ENCODE results near the gene FABP3. TPM values are rescaled to one million over a fixed set of nuclear protein-coding genes. Genes with fewer than 3 reads are reported as not detected.

The FABP3 gene
- total RNA-seq, 1 donor from 2014 or later, result 14.0 TPM

DNA sequence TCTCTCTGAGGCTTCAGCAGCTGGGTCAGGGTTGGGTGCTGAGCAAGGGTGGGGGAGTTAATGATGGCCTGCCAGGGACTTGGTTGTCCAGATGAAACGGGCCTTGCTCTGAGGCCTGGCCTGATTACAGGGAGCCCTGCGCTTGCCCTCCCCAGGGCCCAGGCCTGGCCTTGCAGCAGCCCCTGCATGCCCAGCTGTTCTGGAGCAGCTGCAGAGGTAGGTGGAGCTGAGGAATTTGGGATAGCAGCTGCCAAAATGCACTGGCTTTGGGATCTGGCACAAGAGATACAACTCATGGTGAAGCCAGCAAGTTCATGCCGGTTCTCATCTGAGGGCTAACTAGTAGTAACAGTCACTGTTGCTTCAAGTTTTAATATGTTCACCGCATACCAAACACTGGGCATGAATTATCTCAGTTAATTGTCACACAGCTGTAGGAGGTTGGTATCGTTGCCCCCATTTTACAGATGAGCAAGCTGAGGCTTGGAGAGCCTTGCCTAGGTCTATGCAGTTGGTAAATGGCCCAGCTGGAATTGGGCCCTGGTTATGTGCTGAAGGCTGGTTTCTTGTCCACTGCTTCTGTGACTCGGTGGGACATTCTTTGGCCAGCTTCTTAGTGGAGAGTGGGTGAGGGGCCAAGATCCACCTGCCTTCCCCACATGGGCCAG, 32.8 kb upstream of the FABP3 start:
- no peak overlapping the region for H3K4me3 Mint-ChIP-seq
- H3K27ac Mint-ChIP-seq (ENCODE audit: unreplicated experiment), result no peak overlapping the region
- H3K4me1 Mint-ChIP-seq, result peaks cover 6% of the 10 kb centered on the region
- H3K36me3 Mint-ChIP-seq (ENCODE audit: low read depth), result no peaks in the 10 kb centered on the region
- H3K9me3 Mint-ChIP-seq, result no peaks in the 10 kb centered on the region
- TF ChIP-seq, protein P1, sequence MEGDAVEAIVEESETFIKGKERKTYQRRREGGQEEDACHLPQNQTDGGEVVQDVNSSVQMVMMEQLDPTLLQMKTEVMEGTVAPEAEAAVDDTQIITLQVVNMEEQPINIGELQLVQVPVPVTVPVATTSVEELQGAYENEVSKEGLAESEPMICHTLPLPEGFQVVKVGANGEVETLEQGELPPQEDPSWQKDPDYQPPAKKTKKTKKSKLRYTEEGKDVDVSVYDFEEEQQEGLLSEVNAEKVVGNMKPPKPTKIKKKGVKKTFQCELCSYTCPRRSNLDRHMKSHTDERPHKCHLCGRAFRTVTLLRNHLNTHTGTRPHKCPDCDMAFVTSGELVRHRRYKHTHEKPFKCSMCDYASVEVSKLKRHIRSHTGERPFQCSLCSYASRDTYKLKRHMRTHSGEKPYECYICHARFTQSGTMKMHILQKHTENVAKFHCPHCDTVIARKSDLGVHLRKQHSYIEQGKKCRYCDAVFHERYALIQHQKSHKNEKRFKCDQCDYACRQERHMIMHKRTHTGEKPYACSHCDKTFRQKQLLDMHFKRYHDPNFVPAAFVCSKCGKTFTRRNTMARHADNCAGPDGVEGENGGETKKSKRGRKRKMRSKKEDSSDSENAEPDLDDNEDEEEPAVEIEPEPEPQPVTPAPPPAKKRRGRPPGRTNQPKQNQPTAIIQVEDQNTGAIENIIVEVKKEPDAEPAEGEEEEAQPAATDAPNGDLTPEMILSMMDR (conservative IDR thresholded peaks at IDR 0.05), result no peak
- H3K27me3 Mint-ChIP-seq (ENCODE audit: low read depth), result no peaks in the 10 kb centered on the region
- no peak for DNase-seq (ENCODE audit: low read depth, low spot score)

DNA sequence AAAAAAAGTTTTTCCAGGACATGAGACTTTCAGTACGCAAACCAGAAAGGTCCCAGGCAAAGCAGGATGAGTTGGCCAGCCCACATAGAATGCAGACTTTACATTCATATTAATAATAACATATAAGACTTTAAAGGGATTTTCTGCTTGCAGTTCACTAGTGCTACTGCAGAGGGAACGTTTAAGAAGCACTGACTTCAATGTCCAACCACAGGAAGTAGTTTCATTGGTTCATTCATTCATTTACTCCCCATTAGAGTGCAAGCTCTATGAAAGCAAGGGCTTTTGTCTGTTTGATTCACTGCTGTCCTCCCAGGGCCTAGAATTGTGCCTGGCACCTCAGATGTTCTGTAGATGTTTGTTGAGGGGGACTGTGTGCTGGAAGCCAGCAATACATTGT, 28.4 kb upstream of the FABP3 start:
- no peak overlapping the region for H3K4me3 Mint-ChIP-seq
- peaks cover 13% of the 10 kb centered on the region for H3K4me1 Mint-ChIP-seq
- TF ChIP-seq, protein P1 (conservative IDR thresholded peaks at IDR 0.05), result peak; percentile 22
- DNase-seq (ENCODE audit: low read depth, low spot score), result no peak
- no peaks in the 10 kb centered on the region for H3K9me3 Mint-ChIP-seq
- no peaks in the 10 kb centered on the region for H3K36me3 Mint-ChIP-seq (ENCODE audit: low read depth)
- no peak overlapping the region for H3K27ac Mint-ChIP-seq (ENCODE audit: unreplicated experiment)
- H3K27me3 Mint-ChIP-seq (ENCODE audit: low read depth), result no peaks in the 10 kb centered on the region

DNA sequence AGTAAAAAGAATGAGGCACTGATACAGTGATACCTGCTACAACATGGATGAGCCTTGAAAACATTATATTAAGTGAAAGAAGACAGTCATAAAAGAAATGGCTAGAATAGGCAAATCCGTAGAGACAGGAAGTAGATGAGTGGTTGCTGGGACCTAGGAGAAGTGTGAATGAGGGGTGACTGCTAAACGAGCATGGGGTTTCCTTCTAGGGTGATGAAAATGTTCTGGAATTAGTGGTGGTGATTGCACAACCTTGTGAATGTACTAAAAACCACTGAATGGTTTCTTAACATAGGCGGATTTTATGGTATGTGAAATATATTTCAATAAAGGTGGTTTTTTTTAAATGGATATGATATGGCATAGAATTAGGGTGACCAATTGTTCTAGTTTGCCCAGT, 27.5 kb upstream of the FABP3 start:
- Mint-ChIP-seq H3K9me3 (no peaks in the 10 kb centered on the region), H3K27me3 (ENCODE audit: low read depth) (no peaks in the 10 kb centered on the region), H3K27ac (ENCODE audit: unreplicated experiment) (no peak overlapping the region)

DNA sequence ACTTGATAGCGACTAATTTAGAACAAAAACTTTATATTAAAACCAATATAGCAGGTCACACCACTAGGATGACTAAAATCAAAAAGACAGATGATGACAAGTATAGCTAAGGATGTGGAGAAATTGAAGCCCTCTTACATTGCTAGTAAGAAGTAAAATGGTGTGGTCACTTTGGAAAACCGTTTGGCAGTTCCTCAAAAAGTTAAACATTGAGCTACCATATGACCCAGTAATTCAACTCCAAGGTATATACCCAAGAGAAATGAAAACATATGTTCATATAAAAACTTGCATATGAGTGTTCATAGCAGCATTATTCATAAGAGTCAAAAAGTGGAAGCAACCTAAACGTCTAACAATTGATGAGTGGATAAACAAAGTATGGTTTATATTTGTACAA, 27.1 kb upstream of the FABP3 start:
- no peak for DNase-seq (ENCODE audit: low read depth, low spot score)
- TF ChIP-seq, protein P1 (conservative IDR thresholded peaks at IDR 0.05), result no peak
- Mint-ChIP-seq H3K4me1 (peaks cover 14% of the 10 kb centered on the region), H3K9me3 (no peaks in the 10 kb centered on the region), H3K27ac (ENCODE audit: unreplicated experiment) (no peak overlapping the region), H3K4me3 (no peak overlapping the region), H3K27me3 (ENCODE audit: low read depth) (no peaks in the 10 kb centered on the region), H3K36me3 (ENCODE audit: low read depth) (no peaks in the 10 kb centered on the region)

More for the DNA sequence above, 27.5 kb upstream of the FABP3 start:
- Mint-ChIP-seq H3K4me3 (no peak overlapping the region), H3K36me3 (ENCODE audit: low read depth) (no peaks in the 10 kb centered on the region), H3K4me1 (peaks cover 13% of the 10 kb centered on the region)
- TF ChIP-seq, protein P1 (conservative IDR thresholded peaks at IDR 0.05), result no peak
- no peak for DNase-seq (ENCODE audit: low read depth, low spot score)

DNA sequence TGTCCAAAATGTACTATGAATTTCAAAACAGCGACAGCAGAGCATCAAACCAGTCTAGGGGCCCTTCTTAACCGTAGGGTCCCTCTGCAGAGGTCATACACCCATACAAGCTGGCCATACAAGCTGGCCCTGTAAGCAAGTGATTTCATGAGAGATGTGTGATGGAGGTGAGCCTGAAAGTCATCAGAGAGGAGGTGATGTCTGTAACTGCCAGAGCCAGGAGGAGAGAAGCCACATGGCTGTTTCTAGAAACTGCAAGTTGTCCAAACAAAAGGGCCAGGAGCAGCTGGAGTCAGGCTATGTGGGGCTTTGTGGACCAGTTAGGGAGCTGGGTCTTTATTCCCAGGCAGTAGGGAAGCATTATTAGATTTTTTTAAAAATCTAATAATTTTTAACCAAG, 25.4 kb upstream of the FABP3 start:
- TF ChIP-seq, protein P1 (conservative IDR thresholded peaks at IDR 0.05), result no peak

More for the DNA sequence above, 25.4 kb upstream of the FABP3 start:
- Mint-ChIP-seq H3K27ac (ENCODE audit: unreplicated experiment) (no peak overlapping the region), H3K27me3 (ENCODE audit: low read depth) (no peaks in the 10 kb centered on the region), H3K36me3 (ENCODE audit: low read depth) (no peaks in the 10 kb centered on the region), H3K9me3 (no peaks in the 10 kb centered on the region), H3K4me1 (peaks cover 22% of the 10 kb centered on the region), H3K4me3 (no peak overlapping the region)
- DNase-seq (ENCODE audit: low read depth, low spot score), result no peak
